K562 (cell line): Measurements from ENCODE around the gene COL16A1. TPM values are rescaled to one million over a fixed set of nuclear protein-coding genes. Genes with fewer than 3 reads are reported as not detected.
A peak's percentile ranks its signal among the peaks of the same experiment; 100 is the strongest.

Source experiments
- ARID1B ChIP-seq: fragments of 450-650 bp; IDR thresholded peaks from 2 replicates; pipeline ENCODE4 v1.6.1; 2016; ENCODE audit warnings: antibody characterized with exemption, mild to moderate bottlenecking, inconsistent platforms
- CBX3 ChIP-seq, 2 experiments: IDR thresholded peaks; 1 replicate in 1 of 2; 2 replicates in 1 of 2; pipeline ENCODE4 v1.6.1; 2012; ENCODE audit warnings: inconsistent platforms in 2 of 2, low read length in 2 of 2, borderline replicate concordance in 1 of 2, control low read depth in 1 of 2
- CHD7 ChIP-seq: fragments of 200-600 bp; sonication (generic); IDR thresholded peaks from one replicate; pipeline ENCODE4 v1.6.1; 2012; ENCODE audit warnings: mild to moderate bottlenecking, low read depth, low read length, inconsistent platforms
- MAZ ChIP-seq, 2 experiments: fragments of 450-650 bp in 1 of 2; sonication (generic) in 1 of 2; formaldehyde crosslinking; IDR thresholded peaks in 1 of 2; conservative IDR thresholded peaks in 1 of 2; 2 replicates each; pipeline versions ENCODE4 v1.4.0 to v1.5.0; 2020; ENCODE audit warnings: mild to moderate bottlenecking in 1 of 2, missing genetic modification reagents in 1 of 2
- NR1H2 ChIP-seq: sonication (generic); formaldehyde crosslinking; IDR thresholded peaks from 2 replicates; pipeline ENCODE4 v1.4.0; 2020; ENCODE audit warnings: mild to moderate bottlenecking, missing genetic modification reagents
- SRSF3 ChIP-seq: fragments of 200-400 bp; formaldehyde crosslinking; IDR thresholded peaks from 2 replicates; pipeline ENCODE4 v1.6.1; 2016; ENCODE audit warnings: mild to moderate bottlenecking, low read length, moderate library complexity; ENCODE audit not compliant: insufficient read depth
- U2AF1 ChIP-seq: fragments of 200-400 bp; formaldehyde crosslinking; optimal IDR thresholded peaks from 2 replicates; pipeline ENCODE3; 2017; ENCODE audit warnings: mild to moderate bottlenecking, low read depth, low read length, moderate library complexity
- YY1 ChIP-seq, 3 experiments: IDR thresholded peaks; 2 replicates each; pipeline ENCODE4 v1.6.1; 2011; ENCODE audit warnings: low read length in 2 of 3, mild to moderate bottlenecking in 2 of 3, moderate library complexity in 2 of 3, borderline replicate concordance in 1 of 3, control low read depth in 1 of 3, low read depth in 1 of 3; ENCODE audit not compliant: insufficient read depth in 3 of 3, insufficient replicate concordance in 2 of 3, control insufficient read depth in 1 of 3, insufficient read length in 1 of 3; ENCODE audit errors: extremely low read depth in 1 of 3
- ZNF124 ChIP-seq: sonication (generic); formaldehyde crosslinking; IDR thresholded peaks from 2 replicates; pipeline ENCODE4 v1.8.1; 2022; ENCODE audit warnings: missing genetic modification reagents
- polyA plus RNA-seq, 8 experiments: library from polyadenylated mRNA; depleted of rRNA in 4 of 8; stranded (reverse) in 5 of 8; unstranded in 3 of 8; fragments of >200 nt; fragmentation: Nextera tagmentation in 2 of 8; fragmentation: Illumina TruSeq in 1 of 8; extraction: Ambion mirVana in 2 of 8; extraction: Trizol in 1 of 8; gene quantifications; 2 replicates each; pipeline versions ENCODE4 v1.2.1 to v1.2.3, GENCODE V29; 2011 to 2014; ENCODE audit warnings: inconsistent platforms in 1 of 8, missing spikeins in 1 of 8
- total RNA-seq, 7 experiments: library from RNA; depleted of rRNA in 6 of 7; stranded (reverse); fragments of >200 nt in 6 of 7; fragmentation: Illumina TruSeq in 2 of 7; extraction: Trizol in 2 of 7; gene quantifications; 2 replicates each; pipeline versions ENCODE4 v1.2.1 to v1.2.3, GENCODE V29; 2011 to 2021; ENCODE audit warnings: low replicate concordance in 1 of 7
- TF ChIP-seq, protein P1 (sequence below): sonication (generic); formaldehyde crosslinking; IDR thresholded peaks from 2 replicates; pipeline ENCODE4 v1.9.0; 2022; ENCODE audit warnings: mild to moderate bottlenecking, missing genetic modification reagents

COL16A1 gene
- total and polyA plus RNA-seq, 9 of the 15 experiments (the other 6 are each of a cell fraction or from before 2014, with no cell fraction given) = 0.11 to 0.60 (median 0.11) TPM; not detected in 6

- TF ChIP-seq SRSF3 (no peak), NR1H2 (CRISPR knock-in tag) (no peak), CHD7 (no peak), ZNF124 (CRISPR knock-in tag) (no peak), YY1 (IDR thresholded peaks at IDR 0.05; ENCODE audit: borderline replicate concordance in 1 of 3, control insufficient read depth in 1 of 3, extremely low read depth in 1 of 3, insufficient read depth in 3 of 3, insufficient read length in 1 of 3, insufficient replicate concordance in 2 of 3, low read depth in 1 of 3, low read length in 2 of 3) (peak in 1 of 3 experiments; percentile 64), MAZ (CRISPR knock-in tag; conservative IDR thresholded peaks at IDR 0.05 in 1 of 2, IDR thresholded peaks at IDR 0.05 in 1 of 2) (0 out of 4 replicates have a peak, but pooled peaks of 1 of the 2 experiments have one; percentile 29), U2AF1 (no peak), CBX3 (IDR thresholded peaks at IDR 0.05; ENCODE audit: borderline replicate concordance in 1 of 2, low read length in 2 of 2) (peak in 1 of 2 experiments; percentile 36; a peak in 1 of 3 replicates), ARID1B (no peak)
- TF ChIP-seq, protein P1, sequence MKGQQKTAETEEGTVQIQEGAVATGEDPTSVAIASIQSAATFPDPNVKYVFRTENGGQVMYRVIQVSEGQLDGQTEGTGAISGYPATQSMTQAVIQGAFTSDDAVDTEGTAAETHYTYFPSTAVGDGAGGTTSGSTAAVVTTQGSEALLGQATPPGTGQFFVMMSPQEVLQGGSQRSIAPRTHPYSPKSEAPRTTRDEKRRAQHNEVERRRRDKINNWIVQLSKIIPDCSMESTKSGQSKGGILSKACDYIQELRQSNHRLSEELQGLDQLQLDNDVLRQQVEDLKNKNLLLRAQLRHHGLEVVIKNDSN (CRISPR knock-in tag) = peak; percentile 43; the same call in 1 of the 2 replicates
Measured at GRCh38 chr1:31742462-31743212, 38.8 kb upstream of the COL16A1 start (continued).
